MCF 10A (cell line): Measurements from ENCODE around the gene GDNF. TPM values are rescaled to one million over a fixed set of nuclear protein-coding genes. Genes with fewer than 3 reads are reported as not detected.

Experiments
- Bru-seq: library from RNA; stranded (reverse); fragments of 400-500 nt; gene quantifications from one replicate; lab custom pipeline; 2021; lab: Mats Ljungman, UMichigan
- BruChase-seq, 2 experiments: library from RNA; stranded (reverse); fragments of 400-500 nt; gene quantifications; one replicate each; lab custom pipeline; 2021; lab: Mats Ljungman, UMichigan
- BruUV-seq: library from RNA; stranded (reverse); fragments of 400-500 nt; replicated peaks from 2 replicates; lab custom pipeline; 2021; lab: Mats Ljungman, UMichigan
- CTCF ChIA-PET: fragments of 300-600 bp; sonication (Branson Sonifier 250); formaldehyde crosslinking; extraction: SDS; loops from one replicate; lab custom pipeline; 2021; ENCODE audit warnings: antibody characterized with exemption, inconsistent platforms; lab: Yijun Ruan, JAX
- POLR2A ChIA-PET: fragments of 300-600, 350-650 bp; sonication (Branson Sonifier 250); formaldehyde crosslinking; extraction: SDS; loops from one replicate; lab custom pipeline; 2020; ENCODE audit warnings: antibody characterized with exemption, inconsistent platforms; lab: Yijun Ruan, JAX
- DNase-seq: peaks from one replicate; pipeline ENCODE4 v3.0.0-alpha.2; 2018; ENCODE audit not compliant: unreplicated experiment
- H3K27ac Mint-ChIP-seq: one replicate; pipeline ENCODE4 v1.8.0; 2022; ENCODE audit warnings: mild to moderate bottlenecking, low read depth, mixed read lengths; ENCODE audit not compliant: unreplicated experiment
- H3K27me3 Mint-ChIP-seq: one replicate; pipeline ENCODE4 v1.8.0; 2022; ENCODE audit warnings: mixed read lengths; ENCODE audit not compliant: insufficient read depth, unreplicated experiment
- H3K36me3 Mint-ChIP-seq: one replicate; pipeline ENCODE4 v1.8.0; 2022; ENCODE audit warnings: mild to moderate bottlenecking, moderate library complexity, mixed read lengths; ENCODE audit not compliant: insufficient read depth, unreplicated experiment
- H3K4me1 Mint-ChIP-seq: one replicate; pipeline ENCODE4 v1.8.0; 2022; ENCODE audit warnings: mixed read lengths; ENCODE audit not compliant: insufficient read depth, unreplicated experiment
- H3K4me3 Mint-ChIP-seq: one replicate; pipeline ENCODE4 v1.8.0; 2022; ENCODE audit warnings: mild to moderate bottlenecking, moderate library complexity, mixed read lengths; ENCODE audit not compliant: unreplicated experiment
- H3K9me3 Mint-ChIP-seq: one replicate; pipeline ENCODE4 v1.8.0; 2022; ENCODE audit warnings: mixed read lengths; ENCODE audit not compliant: unreplicated experiment
- intact Hi-C: fragments of 100-400 bp; cut with micrococcal nuclease; formaldehyde crosslinking; loops from 2 replicates; pipeline ENCODE4 v1.14.1; 2022
- long read RNA-seq: library from polyadenylated mRNA; stranded (forward); transcript quantifications from one replicate; pipeline ENCODE4 v2.0.0, GENCODE V29; 2022
- total RNA-seq: library from RNA; stranded (reverse); gene quantifications from 2 replicates; pipeline ENCODE4 v1.2.3, GENCODE V29; 2022
- TF ChIP-seq, protein P1 (sequence below): fragments of 200-600 bp; IDR thresholded peaks from one replicate; pipeline ENCODE4 v1.8.0; 2022; ENCODE audit warnings: antibody characterized with exemption, mild to moderate bottlenecking; ENCODE audit not compliant: unreplicated experiment

Gene GDNF, protein sequence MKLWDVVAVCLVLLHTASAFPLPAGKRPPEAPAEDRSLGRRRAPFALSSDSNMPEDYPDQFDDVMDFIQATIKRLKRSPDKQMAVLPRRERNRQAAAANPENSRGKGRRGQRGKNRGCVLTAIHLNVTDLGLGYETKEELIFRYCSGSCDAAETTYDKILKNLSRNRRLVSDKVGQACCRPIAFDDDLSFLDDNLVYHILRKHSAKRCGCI
- total RNA-seq (not detected in 2 replicates), Bru-seq, nascent RNA (percentile 4 among the genes with signal in this experiment), BruChase-seq, experiment 1, labeled RNA remaining after a 6-hour chase (not detected), BruChase-seq, experiment 2, labeled RNA remaining after a 2-hour chase (not detected)
- long read RNA-seq: 0 reads

DNA sequence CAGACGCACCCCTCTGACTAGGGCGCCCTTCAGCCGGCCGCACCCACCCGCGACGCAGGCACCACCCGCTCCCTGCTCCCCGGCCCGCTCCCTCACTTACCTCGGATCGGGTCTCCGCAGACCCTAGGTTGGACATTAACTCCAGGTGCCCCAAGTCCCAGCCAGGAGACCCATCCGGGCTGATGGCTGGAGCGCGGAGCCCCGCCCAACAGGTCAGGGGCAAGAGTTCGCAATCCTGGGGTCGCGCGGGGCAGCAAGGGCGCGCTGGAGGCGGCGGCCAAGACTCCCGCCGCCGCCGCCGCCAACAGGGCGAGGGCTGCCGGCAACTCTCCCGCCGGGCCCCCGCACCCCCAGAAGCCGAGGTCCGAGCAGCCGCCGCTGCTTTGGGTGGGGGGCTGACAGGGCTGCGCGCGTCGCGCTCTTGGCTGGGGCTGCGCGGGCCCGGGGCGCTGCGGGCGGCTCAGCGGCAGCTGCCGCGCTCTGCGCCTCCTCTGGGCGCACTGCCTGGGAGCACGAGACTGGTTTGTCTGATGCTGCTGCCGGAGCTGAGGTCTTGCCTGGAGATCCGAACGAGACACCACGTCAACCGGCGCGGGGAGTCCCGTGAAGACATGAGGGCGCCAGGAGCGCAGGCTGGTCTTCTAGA, at the start of gene GDNF:
TSS of gene GDNF (minus strand) at position 635 of the 646 bp plus-strand sequence. CDS start 5,245 bp downstream, outside the sequence.
- H3K4me1 Mint-ChIP-seq: peaks cover 10% of the 10 kb centered on the region
- BruUV-seq: no TSS peak
- H3K36me3 Mint-ChIP-seq: no peaks in the 10 kb centered on the region
- intact Hi-C loops: loop anchor here (5.0 kb wide), 2 partner anchors 183 to 307 kb away; no protein-coding TSS in a partner anchor
- H3K27me3 Mint-ChIP-seq: peaks cover 9% of the 10 kb centered on the region
- TF ChIP-seq, protein P1, sequence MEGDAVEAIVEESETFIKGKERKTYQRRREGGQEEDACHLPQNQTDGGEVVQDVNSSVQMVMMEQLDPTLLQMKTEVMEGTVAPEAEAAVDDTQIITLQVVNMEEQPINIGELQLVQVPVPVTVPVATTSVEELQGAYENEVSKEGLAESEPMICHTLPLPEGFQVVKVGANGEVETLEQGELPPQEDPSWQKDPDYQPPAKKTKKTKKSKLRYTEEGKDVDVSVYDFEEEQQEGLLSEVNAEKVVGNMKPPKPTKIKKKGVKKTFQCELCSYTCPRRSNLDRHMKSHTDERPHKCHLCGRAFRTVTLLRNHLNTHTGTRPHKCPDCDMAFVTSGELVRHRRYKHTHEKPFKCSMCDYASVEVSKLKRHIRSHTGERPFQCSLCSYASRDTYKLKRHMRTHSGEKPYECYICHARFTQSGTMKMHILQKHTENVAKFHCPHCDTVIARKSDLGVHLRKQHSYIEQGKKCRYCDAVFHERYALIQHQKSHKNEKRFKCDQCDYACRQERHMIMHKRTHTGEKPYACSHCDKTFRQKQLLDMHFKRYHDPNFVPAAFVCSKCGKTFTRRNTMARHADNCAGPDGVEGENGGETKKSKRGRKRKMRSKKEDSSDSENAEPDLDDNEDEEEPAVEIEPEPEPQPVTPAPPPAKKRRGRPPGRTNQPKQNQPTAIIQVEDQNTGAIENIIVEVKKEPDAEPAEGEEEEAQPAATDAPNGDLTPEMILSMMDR: no peak
- ChIA-PET CTCF (interaction anchor here (0.9 to 4.4 kb wide), 4 partner anchors 129 to 355 kb away, joined by 3 to 45 read pairs (median 3); no protein-coding TSS in a partner anchor), POLR2A (no interaction called here)
- DNase-seq: no peak
- H3K9me3 Mint-ChIP-seq: no peaks in the 10 kb centered on the region
- no peak within 1 kb of the TSS for H3K27ac Mint-ChIP-seq
- H3K4me3 Mint-ChIP-seq: no peak within 1 kb of the TSS

DNA sequence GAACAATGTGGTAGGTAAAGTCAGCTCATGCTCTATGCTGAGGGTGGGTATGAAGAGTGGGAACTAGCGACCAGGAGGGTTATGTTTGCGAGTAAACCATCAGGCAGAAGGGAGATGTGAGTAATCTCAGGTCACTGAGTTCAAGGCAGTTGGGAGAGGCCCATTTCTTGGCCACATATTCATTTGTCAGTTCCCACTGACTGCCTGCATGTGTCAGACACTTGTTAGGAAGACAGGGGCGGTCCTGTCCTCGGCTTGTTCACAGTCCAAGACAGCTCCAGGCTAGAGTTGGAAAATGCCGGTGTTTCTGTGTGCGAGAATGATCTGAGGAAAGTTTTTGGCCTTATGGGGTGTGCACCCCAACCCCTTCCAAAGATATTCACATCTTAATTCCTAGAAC, 48.6 kb upstream of the GDNF start:
- POLR2A ChIA-PET: interaction anchor here (0.7 to 3.0 kb wide), 5 partner anchors 10 to 53 kb away, joined by 3 to 14 read pairs (median 6); no protein-coding TSS in a partner anchor
- Mint-ChIP-seq H3K27ac (no peak overlapping the region), H3K9me3 (no peaks in the 10 kb centered on the region), H3K4me1 (peaks cover 32% of the 10 kb centered on the region), H3K36me3 (no peaks in the 10 kb centered on the region), H3K4me3 (peak overlapping the region; percentile 30), H3K27me3 (no peaks in the 10 kb centered on the region)
- TF ChIP-seq, protein P1: no peak
- peak; percentile 93 for DNase-seq
- no TSS peak for BruUV-seq
- CTCF ChIA-PET: interaction anchor here (0.6 to 3.3 kb wide), 5 partner anchors 10 to 304 kb away, joined by 3 to 8 read pairs (median 4); no protein-coding TSS in a partner anchor
- intact Hi-C loops: no loop called here

DNA sequence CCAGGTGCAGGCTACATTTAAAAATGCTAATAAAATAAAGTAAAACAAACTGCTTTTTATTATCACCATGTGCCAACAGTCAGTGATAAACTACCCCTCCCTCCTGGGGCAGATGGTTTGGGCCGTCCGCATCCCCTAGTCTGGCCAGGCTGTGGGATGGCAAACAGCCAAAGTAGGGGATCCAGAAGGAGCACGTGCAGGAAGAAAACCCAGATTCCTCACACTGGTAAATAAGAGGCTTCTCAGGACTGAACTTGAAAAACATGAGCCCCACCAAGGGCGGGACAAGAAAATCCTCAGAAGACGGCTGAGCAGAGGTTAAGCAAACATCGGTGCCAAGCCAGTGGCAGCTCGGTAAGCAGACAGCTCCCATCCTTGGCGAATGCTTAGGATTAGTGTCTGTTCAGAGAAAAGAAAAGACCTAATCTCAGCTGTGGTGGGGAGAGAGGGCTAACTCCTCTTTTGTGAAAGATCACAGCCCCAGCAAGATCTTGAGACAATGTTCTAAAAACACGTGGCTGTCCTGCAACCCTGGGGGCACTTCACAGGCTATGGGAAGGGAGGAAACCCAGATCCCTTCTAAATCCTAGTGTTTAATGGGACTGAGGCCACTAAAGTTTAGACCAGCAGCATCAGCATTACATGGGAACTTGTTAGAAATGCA, 46.5 kb upstream of the GDNF start:
- no peaks in the 10 kb centered on the region for H3K9me3 Mint-ChIP-seq
- H3K4me3 Mint-ChIP-seq: no peak overlapping the region
- H3K36me3 Mint-ChIP-seq: no peaks in the 10 kb centered on the region
- no TSS peak for BruUV-seq
- TF ChIP-seq, protein P1: no peak
- POLR2A ChIA-PET: no interaction called here
- H3K4me1 Mint-ChIP-seq: peaks cover 32% of the 10 kb centered on the region
- peak overlapping the region; percentile 20 for H3K27ac Mint-ChIP-seq
- H3K27me3 Mint-ChIP-seq: no peaks in the 10 kb centered on the region
- CTCF ChIA-PET: no interaction called here
- intact Hi-C loops: no loop called here
- no peak for DNase-seq

DNA sequence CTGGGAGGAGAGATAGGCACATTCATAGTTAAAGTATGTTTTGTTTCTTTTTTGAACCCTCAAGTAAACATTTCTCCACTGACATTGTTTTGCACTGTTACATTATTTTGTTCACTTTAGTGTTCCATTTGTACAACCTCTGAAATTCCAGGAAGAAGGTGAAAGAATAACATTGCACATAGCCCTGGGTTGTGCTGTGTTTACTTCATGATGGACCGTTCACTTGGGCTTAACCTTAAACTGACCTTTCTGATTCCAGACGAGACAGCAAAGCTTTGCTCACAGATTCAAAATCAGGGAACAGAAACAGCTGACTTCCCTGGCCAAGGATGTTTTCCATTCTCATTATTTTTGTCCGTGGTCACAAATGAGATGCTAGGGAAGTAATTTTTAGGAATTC, 42.8 kb upstream of the GDNF start:
- H3K27me3 Mint-ChIP-seq: no peaks in the 10 kb centered on the region
- CTCF ChIA-PET: interaction anchor here (0.7 kb wide), 1 partner anchor 66 kb away, joined by 3 read pairs; no protein-coding TSS in a partner anchor
- intact Hi-C loops: no loop called here
- no peak for DNase-seq
- peaks cover 5% of the 10 kb centered on the region for H3K9me3 Mint-ChIP-seq
- H3K4me1 Mint-ChIP-seq: peaks cover under 1% of the 10 kb centered on the region
- BruUV-seq: no TSS peak
- H3K36me3 Mint-ChIP-seq: no peaks in the 10 kb centered on the region
- H3K27ac Mint-ChIP-seq: no peak overlapping the region
- POLR2A ChIA-PET: no interaction called here
- no peak overlapping the region for H3K4me3 Mint-ChIP-seq
- TF ChIP-seq, protein P1: no peak
